ENCODE data around the gene SPINK2. TPM values are rescaled to one million over a fixed set of nuclear protein-coding genes. Genes with fewer than 3 reads are reported as not detected.

SPINK2 gene, protein sequence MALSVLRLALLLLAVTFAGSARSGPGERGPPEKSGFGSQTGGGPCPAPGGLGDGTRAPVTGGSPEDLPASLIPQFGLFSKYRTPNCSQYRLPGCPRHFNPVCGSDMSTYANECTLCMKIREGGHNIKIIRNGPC
- not detected for total RNA-seq

DNA sequence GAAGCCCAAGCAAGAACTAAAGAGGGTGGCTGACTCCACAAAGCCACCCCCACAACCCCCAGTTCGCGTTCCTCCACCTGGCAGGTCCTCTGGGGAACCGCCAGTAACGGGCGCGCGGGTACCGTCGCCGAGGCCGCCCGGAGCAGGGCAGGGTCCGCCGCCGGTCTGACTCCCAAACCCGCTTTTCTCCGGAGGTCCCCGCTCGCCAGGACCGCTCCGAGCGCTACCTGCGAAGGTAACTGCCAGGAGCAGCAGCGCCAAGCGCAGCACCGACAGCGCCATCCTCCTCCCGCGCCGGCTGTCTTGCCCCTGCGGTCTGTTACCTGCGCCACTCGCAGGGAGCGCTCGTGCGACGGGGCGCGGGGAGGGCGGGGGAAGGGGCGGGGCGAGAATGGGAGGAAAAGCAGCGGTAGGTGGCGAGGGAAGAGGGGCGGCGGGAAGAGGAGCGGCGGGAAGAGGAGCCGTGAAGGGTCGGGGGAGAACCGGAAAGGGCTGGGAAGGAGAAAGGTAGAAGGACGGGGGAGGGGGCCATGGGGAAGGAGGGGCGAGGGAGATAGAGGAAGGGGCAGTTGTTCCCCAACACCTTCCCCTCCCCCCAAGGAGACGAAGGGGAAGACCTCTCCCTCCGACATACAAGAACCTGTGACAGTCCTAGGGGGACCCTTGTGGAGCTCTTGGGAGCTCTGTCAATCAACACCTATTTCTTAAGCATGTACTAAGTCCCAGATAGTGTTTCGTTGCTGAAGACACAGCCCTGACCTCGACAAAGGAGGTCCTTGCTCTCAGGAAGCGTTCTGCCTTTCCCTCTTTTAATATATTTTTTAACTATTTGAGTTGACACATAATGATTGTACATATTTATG is at the start of gene SPINK2:
Gene SPINK2 (minus strand): TSS at position 321 of the 863 bp plus-strand sequence. CDS start 39 bp downstream, at position 282.
- peak; percentile 18 for DNase-seq

DNA sequence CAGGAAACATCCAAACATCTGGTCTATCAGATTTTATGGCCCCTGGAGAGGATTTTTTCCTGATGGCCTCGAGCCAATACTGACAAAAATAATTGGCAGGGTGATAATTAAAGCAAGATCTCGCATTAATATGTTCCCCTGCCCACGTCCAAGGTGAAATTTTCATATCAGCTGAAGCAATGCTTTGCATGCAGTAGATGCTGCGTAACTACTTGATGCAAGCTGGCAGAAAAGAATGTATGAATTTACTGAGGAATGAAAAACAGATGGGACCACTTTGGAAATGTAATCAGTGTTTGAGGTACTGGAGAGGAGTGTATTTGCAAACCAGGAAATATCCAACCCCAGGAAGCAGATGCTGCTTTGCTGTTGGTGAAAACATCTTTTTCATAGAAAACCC is 49.4 kb upstream of the SPINK2 start:
- DNase-seq: peak; percentile 85

DNA sequence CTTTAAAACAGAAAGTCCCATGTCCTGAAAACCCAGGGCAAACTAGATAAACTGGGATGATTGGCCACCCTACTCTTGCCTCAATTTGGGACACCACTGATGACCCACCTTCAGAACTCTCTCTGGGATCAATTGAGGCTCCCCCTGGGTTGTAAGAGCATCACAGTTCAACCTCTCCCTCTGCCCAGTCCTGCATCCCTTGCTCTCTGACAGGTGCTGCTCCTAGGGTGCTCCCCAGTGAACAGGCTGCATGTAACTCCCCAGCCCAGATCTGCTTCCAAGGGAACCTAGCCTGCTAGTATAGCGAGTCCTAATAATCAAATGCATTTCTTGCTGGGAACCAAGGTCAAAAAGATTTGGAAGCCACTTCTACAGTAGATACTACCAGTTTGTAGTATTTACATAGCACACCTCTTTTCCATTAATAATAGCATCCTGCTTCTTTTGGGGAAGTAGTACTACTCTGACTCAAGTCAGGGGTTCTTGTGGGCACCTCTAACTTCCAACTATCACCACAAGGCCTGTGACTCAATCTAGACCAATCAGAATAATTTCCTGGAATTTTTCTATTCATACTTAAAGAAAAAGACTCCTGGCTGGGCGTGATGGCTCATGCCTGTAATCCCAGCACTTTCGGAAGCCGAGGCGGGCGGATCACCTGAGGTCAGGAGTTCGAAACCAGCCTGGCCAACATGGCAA is 42.1 kb upstream of the SPINK2 start:
- DNase-seq: no peak

DNA sequence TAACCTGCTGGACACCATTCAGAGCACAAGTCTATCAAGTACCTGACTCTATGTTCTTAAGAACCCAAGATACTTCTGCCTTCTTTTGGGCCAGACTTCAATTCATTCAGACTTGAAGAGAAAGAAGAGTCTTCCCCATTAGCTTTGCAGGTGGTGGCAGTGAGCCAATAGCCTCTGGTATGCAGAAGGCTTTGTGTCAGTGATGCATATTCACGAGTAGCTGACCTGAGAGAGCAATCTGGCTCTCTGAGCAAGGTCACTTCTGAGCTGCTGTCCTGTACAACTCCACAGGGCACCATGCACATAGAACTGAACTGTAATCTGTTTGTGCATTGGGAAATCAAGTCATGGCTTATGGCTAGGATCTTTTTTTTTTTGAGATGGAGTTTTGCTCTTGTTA is 39.9 kb upstream of the SPINK2 start:
- no peak for DNase-seq

DNA sequence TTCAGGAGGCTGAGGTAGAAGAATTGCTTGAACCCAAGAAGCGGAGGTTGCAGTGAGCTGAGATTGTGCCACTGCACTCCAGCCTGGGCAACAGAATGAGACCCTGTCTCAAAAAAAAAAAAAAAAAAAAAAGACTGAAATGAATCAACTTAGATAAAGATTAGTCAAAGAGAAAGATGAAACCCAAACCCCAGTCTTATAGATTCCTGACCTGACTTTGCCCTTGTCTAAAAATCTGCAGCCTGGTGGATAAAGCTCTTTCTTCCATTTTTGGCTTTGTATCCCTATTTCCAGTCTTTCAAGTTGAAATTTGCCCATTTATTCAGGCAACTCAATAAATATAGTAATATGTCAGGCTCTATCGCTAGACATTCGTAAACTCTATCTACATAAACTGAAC is 39.3 kb upstream of the SPINK2 start:
- no peak for DNase-seq

DNA sequence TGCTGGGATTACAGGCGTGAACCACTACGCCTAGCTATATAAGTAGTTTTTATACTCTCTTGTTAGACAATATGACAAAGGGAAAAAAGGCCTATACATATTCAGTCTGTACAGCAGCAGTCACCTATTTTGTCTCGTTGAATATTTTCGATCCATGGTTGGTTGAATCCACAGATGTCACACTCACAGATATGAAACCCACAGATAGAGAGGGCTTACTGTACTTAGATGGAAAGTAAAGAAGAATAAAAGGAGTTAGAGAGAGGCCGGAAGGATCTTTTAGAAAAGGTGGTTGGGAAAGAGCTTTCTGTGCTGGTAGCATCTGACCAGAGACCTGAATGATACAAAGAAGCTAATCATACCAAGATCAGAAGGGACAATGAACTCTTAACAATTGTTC is 38.3 kb upstream of the SPINK2 start:
- DNase-seq: no peak

DNA sequence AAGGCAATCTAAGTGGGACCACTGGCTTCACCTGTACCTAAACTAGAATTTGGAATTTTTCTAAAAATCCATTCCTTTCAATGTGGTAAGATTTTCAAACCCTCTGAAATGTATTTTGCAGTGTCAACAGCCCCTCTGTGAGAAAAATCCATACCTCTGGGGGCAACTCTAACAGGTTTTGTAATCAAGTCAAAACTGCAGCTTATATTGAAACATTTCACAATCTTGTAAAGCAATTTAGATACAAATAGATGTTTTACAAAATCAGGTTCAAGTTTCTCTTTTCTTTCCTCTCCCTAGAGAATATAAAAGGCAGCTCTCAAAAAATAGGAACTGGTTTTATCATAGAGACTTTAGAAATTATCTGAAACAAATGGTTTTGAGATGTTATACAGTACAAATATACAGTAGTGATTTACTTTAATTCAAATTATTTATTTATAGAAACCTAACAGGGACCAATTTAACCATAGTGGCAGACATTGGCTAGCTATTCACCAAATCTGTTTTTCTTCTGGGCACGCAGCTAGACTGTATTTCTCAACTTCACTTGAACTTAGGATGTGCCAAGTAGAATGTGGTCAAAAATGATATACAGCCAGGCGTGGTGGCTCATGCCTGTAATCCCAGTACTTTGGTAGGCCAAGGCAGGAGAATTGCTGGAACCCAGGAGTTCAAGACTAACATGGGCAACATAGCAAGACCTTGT is 36.3 kb upstream of the SPINK2 start:
- DNase-seq: no peak

DNA sequence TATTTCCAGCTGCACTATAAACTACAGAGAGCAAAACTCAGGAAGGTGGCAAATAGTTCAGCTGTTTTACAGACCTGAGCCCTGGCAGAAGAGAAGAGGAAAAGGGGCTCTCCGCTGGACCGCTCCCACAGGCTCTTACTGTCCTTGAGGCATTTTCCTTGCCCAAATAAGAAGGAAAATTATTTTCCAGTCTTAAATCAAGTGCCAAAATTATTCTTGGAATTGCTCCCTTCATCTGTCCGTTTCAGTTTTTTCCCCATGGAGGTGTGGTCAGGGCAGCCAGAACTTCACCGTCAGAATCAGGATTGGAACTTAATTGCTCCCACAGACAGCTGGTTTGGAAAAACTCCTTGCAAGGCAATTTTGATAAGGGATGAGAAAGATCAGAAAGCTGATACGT is 35.2 kb upstream of the SPINK2 start:
- no peak for DNase-seq

DNA sequence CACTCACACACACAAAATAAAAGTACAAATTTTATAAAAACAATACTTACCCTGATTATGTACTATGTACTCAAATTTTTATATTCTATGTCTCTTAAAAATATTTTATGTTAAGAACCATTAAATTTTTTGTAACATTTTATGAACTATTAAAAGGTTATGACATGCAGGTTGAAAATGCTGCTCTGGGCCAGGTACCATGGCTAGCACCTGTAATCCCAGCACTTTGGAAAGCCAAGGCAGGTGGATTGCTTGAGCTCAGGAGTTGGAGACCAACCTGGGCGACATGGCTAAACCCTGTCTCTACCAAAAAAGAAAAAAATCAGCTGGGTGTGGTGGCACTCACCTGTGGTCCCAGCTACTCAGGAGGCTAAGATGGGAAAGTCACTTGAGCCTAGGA is 29.4 kb upstream of the SPINK2 start:
- DNase-seq: no peak

DNA sequence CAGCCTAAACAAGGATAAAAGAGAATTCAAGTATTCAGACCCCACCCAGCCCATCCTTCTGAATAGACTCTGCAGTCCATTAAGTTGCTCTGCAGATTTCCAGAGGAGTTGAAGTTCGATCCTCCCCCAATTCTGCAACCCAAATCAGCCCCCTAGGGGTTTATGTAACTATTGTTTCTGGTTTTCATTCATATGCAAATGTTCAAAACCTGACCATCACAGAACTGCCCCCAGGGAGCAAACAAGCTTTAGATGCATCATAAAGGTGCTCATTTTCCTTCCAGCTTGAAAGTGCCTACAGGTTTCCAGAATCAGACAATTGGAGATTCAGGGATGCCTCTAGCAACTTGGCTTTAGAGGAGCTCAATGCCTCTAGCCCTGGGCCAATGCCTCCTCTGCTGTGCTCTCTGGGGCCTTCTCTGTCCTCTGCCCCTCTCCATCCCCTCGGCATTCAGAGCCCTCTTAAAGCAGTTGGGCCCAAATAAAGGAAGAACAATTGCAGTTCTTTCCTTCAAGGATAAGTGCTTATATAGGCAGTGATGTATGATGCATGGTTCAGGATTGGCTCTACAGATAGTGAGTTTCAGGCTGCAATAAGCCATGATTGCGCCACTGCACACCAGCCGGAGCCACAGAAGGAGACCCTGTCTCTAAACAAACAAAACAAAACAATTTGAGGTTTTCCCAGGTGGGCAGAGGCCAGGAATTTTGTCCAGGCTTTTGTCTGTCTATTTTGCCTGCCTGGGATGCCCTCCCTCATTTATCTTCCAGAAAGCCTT is 23.5 kb upstream of the SPINK2 start:
- DNase-seq: no peak

DNA sequence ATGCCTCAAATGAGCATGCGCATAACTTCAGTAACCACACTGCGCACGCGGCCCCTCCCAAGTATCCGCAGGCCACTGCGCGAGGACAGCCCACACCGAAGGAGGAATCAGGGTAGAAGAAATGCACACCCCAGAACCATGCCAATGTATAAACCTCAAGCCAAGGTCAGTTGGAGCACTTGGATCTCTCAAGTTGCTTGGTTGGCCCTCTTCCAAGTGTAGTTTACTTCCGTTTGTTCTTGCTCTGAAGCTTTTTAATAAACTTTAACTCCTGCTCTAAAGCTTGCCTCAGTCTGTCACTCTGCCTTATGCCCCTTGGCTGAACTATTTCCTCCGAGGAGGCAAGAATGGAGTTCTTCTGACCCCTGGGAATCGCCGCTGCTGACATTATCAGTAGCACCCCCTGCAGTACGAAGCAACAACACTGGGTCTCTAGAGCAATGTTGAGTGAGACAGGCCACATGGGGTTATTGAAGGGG is 22.0 kb upstream of the SPINK2 start:
- DNase-seq: peak; percentile 40

DNA sequence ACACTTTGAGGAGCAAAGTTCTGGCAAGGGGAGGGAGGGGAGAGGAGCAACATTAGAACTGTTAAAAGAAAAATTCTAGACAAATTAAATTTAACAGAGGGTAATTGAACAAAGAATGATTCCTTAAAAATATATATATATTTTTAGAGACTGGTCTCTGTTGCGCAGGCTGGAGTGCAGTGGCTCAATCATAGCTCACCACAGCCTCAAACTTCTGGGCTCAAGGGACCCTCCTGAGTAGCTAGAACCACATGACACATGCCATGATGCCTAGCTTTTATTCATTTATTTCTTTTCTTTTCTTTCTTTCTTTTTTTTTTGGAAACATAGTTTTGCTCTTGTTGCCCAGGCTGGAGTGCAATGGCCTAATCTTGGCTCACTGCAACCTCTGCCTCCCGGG is 19.1 kb upstream of the SPINK2 start:
- no peak for DNase-seq

DNA sequence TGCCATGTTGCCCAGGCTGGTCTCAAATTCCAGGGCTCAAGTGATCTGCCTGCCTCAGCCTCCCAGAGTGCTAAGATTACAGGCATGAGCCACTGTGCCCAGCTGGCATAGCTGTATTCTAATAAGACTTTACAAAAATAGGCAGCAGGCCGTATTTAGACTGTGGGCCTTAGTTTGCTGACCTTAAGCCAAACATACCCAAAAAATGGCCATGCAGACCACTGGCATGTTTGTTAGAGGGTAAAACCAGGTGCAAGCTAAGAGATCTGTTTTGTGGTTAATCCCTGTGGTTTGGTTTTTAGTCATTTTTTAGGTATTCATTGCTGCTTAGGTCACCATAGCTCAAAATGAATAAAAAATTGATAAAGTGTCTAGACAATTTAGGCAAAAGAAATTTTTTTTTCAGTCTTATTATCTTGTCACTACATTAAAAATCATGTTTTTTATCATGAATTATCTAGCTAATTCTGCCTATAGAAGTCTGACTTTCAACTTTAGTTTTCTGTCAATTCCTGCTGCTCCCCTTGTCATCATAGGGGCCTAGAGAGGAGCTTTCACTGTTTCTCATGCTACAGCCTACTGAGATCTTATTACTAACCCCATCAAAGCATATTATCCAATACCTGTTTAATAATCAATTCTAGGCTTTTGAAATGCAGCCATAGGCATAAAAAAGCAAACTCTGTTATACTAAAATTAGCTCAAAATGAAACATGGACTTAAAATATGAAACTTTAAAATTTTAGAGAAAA is 7.5 kb upstream of the SPINK2 start:
- DNase-seq: no peak

DNA sequence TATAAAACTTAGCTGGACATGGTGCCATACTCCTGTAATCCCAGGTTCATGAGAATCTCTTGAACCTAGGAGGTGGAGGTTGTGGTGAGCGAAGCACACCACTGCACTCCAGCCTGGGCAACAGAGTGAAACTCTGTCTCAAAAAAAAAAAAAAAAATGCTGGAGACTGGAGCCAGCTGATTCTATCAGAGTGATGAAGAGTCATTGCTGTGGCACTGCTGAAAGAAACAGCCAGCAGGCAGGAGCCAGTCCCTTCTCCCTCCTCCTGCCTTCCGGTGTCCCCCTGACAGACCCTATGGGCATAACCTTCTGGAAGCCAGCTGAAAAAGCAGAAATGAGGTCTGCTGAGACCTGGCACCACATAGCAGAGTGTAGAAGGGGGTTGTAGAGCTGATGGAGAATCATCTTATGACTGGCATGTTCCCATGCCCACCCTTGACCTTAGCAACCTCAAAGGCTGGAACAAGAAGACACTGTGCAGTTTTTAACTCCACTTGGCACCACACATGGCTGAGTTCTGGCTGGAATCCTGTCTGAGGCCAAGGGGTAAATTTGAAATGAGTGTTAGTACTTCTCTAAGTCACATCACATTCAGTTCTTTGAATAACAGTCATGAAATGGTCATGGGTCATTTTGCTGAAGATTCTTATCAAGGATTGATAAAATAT is 2.6 kb upstream of the SPINK2 start:
- no peak for DNase-seq

DNA sequence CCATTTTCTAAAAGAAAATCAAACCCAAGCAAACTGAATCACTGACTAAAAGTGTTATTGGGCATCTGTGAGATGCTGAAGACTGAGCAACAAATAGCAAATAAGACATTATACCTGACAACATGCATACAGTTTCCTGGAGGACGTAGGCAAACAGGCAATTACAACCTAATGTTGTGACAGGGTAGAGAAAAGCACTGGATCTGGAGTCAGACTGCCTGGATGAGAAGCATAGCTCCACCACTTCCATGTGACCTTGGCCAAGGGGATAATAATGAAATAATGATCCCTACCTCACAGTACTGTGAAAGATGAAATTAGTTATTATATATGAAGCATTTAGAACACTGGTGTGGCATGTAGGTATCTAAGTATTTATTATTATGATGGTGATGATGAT is 2.7 kb downstream of the SPINK2 start:
- no peak for DNase-seq

DNA sequence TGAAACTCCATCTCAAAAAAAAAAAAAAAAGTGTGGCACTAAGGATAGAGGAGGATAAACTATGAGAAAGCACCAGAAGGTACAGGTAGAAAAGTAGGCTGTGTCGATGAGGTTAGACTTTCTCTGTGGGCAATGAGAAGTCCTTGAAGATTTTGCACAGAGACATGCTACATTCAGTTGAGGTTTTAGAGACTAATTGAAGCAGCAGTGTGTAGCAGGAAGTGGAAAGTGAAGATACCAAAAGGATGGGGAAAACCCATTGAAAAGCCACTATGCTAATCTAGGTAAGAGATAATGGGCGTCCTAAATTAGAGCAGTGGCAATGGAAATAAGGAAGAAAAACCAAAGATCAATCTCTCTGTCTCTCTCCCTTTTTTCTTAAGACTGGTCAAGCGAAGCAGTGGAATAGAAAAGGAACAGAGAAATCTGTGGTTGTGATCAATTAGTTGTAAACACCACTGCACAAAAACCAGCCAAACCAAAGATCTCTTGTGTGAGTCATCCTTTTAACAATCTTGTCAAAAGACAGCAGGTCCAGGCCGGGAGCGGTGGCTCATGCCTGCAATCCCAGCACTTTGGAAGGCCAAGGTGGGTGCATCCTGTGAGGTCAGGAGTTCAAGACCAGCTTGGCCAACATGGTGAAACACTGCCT is 3.5 kb downstream of the SPINK2 start:
- no peak for DNase-seq

DNA sequence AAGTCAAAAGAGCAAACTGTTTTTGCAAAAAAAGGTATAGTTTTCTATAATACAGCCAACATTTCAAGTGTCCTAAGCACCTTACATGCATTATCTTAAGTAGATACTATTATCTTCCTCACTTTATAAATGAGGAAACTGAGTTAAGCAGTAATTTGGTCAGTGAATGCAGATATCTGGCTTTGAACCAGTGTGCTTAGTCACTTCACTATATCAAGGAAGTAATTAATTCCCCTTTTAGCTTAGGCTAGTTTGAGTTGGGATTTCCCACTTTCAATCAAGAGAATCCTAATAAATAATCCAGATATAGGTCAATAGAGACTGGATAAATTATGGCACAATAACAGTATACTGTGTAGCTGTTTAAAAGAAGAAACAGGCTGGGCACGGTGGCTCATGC is 14.8 kb downstream of the SPINK2 start:
- DNase-seq: no peak

DNA sequence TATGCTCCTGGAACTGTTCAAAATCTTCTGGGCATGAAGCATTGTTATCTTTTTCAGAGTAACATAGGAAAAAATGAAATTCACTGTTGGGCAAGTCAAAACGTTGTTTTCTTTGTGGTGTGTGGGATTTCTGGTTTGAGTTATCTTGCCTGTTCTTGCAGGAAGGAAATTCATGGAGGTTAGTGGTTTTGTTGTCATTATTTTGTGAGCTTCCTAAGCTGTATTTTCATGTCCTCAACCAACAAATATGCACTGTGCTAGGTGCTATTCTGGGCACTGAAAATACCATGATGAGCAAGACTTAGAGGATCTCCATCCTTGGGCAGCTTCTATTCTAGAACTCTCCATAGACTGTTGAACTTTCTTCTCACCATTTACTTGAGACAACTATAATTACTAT is 16.9 kb downstream of the SPINK2 start:
- no peak for DNase-seq

DNA sequence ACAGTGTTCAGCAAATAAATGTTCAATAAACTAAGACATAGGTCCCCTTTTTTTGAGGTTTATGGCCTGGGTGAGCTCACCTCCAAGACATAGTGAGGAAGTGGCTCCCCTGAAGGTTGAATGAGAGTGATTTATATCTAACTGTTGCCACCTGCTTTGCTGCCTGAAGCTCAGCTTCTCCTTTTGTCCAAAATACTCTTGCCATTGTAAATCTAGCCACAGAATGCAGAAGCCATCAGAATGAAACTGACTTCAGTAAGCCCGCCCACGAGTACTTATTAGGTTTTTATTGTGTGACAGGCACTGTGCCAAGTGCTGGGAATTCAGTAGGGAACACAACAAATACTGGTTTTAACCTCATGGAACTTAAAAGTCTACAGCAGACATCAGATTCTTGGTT is 18.0 kb downstream of the SPINK2 start:
- no peak for DNase-seq

Measured in tongue (tissue), 2 donors.